Neural cell (in vitro differentiated cells): ENCODE measurements around the gene MRPS10.

ENCODE experiments used
- CTCF ChIP-seq: fragments of 450-650 bp; IDR thresholded peaks from 2 replicates; pipeline ENCODE4 v1.5.1; 2014; ENCODE audit warnings: antibody characterized with exemption, mild to moderate bottlenecking, moderate library complexity; ENCODE audit not compliant: poor library complexity, severe bottlenecking
- EP300 ChIP-seq: fragments of 450-650 bp; conservative IDR thresholded peaks from 2 replicates; pipeline ENCODE4 v1.6.1; 2014; ENCODE audit warnings: antibody characterized with exemption, mild to moderate bottlenecking, moderate library complexity; ENCODE audit not compliant: poor library complexity, severe bottlenecking
- EZH2 ChIP-seq: fragments of 200-600, 300-800 bp; shearing (Covaris generic), sonication (generic); IDR thresholded peaks from 2 replicates; pipeline ENCODE4 v1.6.1; 2014; ENCODE audit warnings: antibody characterized with exemption, low read length, borderline replicate concordance, mild to moderate bottlenecking; ENCODE audit not compliant: insufficient read depth, poor library complexity, severe bottlenecking
- POLR2AphosphoS5 ChIP-seq: IDR thresholded peaks from 2 replicates; pipeline ENCODE4 v1.6.1; 2012
- REST ChIP-seq: IDR thresholded peaks from 2 replicates; pipeline ENCODE4 v1.6.1; 2012; ENCODE audit warnings: borderline replicate concordance

GRCh38 chr6:42159431-42160024, 58.1 kb downstream of the MRPS10 start:
- TF ChIP-seq CTCF: no peak
- TF ChIP-seq POLR2AphosphoS5: no peak
- TF ChIP-seq EZH2: no peak
- TF ChIP-seq EP300: no peak
- TF ChIP-seq REST: no peak
